ENCODE measurements around the gene PTPRZ1.

PTPRZ1 gene

GRCh38 chr7:121847041-121847440 lies 25.9 kb upstream of the PTPRZ1 start:
- in situ Hi-C loops (cut with MboI; ENCODE audit: low pct_unique_long_range_greater_than_20kb, low sequenced_read_pairs, unreplicated experiment) = no loop called here
- TF ChIP-seq CTCF (IDR thresholded peaks at IDR 0.05; ENCODE audit: extremely low read depth, insufficient read depth, missing control alignments) = no peak
- no peak for DNase-seq (ENCODE audit: low spot score)

GRCh38 chr7:121853307-121853706 lies 19.7 kb upstream of the PTPRZ1 start:
- TF ChIP-seq CTCF (IDR thresholded peaks at IDR 0.05; ENCODE audit: extremely low read depth, insufficient read depth, missing control alignments) = no peak
- no peak for DNase-seq (ENCODE audit: low spot score)
- in situ Hi-C loops (cut with MboI; ENCODE audit: low pct_unique_long_range_greater_than_20kb, low sequenced_read_pairs, unreplicated experiment) = no loop called here

GRCh38 chr7:121860953-121861352 lies 12.0 kb upstream of the PTPRZ1 start:
- no peak for TF ChIP-seq CTCF (IDR thresholded peaks at IDR 0.05; ENCODE audit: extremely low read depth, insufficient read depth, missing control alignments)
- in situ Hi-C loops (cut with MboI; ENCODE audit: low pct_unique_long_range_greater_than_20kb, low sequenced_read_pairs, unreplicated experiment) = no loop called here
- DNase-seq (ENCODE audit: low spot score) = no peak

- no peak for DNase-seq (ENCODE audit: low spot score)
- in situ Hi-C loops (cut with MboI; ENCODE audit: low pct_unique_long_range_greater_than_20kb, low sequenced_read_pairs, unreplicated experiment) = no loop called here
- no peak for TF ChIP-seq CTCF (IDR thresholded peaks at IDR 0.05; ENCODE audit: extremely low read depth, insufficient read depth, missing control alignments)
Measured at GRCh38 chr7:121862591-121862990, 10.4 kb upstream of the PTPRZ1 start.

GRCh38 chr7:121871188-121871587 lies 1.8 kb upstream of the PTPRZ1 start:
- no peak for TF ChIP-seq CTCF (IDR thresholded peaks at IDR 0.05; ENCODE audit: extremely low read depth, insufficient read depth, missing control alignments)
- DNase-seq (ENCODE audit: low spot score) = no peak
- in situ Hi-C loops (cut with MboI; ENCODE audit: low pct_unique_long_range_greater_than_20kb, low sequenced_read_pairs, unreplicated experiment) = no loop called here

GRCh38 chr7:121873289-121874194 lies 581 bp downstream of the PTPRZ1 start:
- TF ChIP-seq CTCF (IDR thresholded peaks at IDR 0.05; ENCODE audit: extremely low read depth, insufficient read depth, missing control alignments) = no peak
- no peak for DNase-seq (ENCODE audit: low spot score)
- in situ Hi-C loops (cut with MboI; ENCODE audit: low pct_unique_long_range_greater_than_20kb, low sequenced_read_pairs, unreplicated experiment) = no loop called here

All from GM13977 (cell line).